Right ventricle myocardium inferior (tissue), 1 donor: Measurements from ENCODE around the gene AKAP12. TPM values are rescaled to one million over a fixed set of nuclear protein-coding genes. Genes with fewer than 3 reads are reported as not detected.
"Not testable (repeated sequence)": the region's sequence is repeated elsewhere in the genome, so short reads cannot be mapped to it uniquely, and the experiment has no call there.

Experiments used
- ATAC-seq: fragments of 200-7000 bp; cut with Tn5 transposase; one replicate; pipeline ENCODE4 v1.9.1; 2020; ENCODE audit warnings: mild to moderate bottlenecking, moderate library complexity
- DNase-seq: peaks from one replicate; pipeline ENCODE4 v3.0.0; 2021; ENCODE audit errors: missing footprints
- intact Hi-C: fragments of 100-400 bp; cut with DNase I; formaldehyde crosslinking; loops from one replicate; pipeline ENCODE4 v1.11.0; 2022
- total RNA-seq: library from RNA; stranded (reverse); fragmentation: NEBNext Ultra II Directional; extraction: Animal tissue kit (Norgen Biotek cat#: 25700); gene quantifications from one replicate; pipeline ENCODE4 v1.2.1, GENCODE V29; 2021
- donor health status: DM: no; HTN: yes; CAD: no; lungs with severe emphysema.

Gene AKAP12
- total RNA-seq, 1 donor from 2014 or later, result 18.1 TPM

GRCh38 chr6:151294561-151295101 is 54.9 kb downstream of the AKAP12 start:
- intact Hi-C loops, result no loop called here
- no peak for ATAC-seq
- DNase-seq, result no peak

DNA sequence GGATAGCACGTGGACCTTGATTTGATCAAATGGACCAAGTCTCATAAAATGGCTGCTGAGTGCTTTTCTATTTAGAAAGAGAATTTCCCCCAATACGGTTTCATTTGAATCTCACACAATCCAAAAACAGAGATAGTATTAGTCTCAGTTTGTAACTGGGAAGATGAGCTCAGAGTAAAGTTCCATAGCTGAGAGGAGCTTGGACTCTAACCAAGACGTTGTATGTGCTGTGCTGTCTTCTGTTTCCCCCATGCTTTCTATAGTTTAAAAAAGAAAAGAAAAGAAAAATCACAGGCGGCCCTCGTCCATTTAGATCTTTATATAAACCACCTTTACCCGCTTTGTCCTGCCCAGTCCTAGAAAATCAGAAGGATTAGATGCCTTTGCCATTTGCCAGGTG is 58.1 kb downstream of the AKAP12 start:
- intact Hi-C loops, result no loop called here
- no peak for ATAC-seq
- DNase-seq, result no peak

DNA sequence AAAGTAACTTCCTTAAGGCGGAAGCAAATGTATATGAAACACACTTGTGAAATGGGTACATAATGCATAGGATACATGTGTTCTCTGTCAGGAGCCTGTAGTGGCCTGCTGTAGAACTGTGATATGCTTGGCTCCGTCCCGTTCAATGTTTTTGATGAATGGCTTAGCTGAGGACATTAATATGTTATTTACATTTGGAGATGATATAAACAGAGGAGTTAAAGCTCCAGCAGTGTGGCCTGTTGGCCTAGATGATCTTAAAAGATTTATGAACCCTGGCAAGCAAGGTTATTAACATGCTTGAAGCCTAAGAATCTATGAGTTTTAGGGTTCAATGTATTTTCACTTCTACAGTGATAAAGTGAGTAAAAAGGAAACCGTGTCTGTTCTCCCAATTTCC is 59.2 kb downstream of the AKAP12 start:
- DNase-seq (no peak), ATAC-seq (no peak)
- intact Hi-C loops, result no loop called here

DNA sequence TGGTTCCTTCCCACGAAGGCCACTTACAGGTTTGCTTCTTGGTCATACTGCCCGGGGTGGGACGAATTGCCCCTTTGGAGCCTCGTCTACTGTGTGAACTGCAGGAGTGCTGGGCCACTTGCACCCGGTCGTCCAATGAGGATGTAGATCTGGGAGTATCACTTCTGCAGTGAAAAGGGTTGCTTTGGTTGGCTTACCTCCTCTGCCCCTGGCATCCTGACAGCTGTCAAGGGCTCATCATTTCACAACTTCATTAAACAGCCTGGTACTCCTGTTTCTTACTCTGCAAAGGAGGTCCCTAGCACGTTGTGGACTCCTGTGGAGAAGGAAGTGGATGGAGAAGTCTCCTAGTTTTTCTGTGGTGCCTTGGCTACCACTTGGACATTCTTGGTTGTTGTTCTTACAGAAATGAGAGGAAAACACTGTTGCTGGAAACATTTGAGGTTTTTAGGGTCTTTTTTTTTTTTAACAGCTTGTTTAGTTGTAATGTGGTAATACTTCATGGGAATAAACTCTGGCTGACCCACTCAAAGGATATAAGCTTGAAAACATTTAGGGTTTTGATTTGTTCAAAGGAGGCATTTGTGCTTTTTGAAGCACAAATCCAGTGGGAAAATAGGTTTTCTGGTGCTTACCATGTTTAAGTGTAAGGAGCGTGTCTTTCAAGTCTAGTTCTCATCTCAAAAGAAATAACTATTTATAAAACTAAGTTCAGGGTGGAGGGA is 60.7 kb downstream of the AKAP12 start:
- DNase-seq (no peak), ATAC-seq (no peak)
- intact Hi-C loops, result no loop called here

GRCh38 chr6:151301547-151301946 is 61.8 kb downstream of the AKAP12 start:
- ATAC-seq (no peak), DNase-seq (no peak)
- intact Hi-C loops, result no loop called here

DNA sequence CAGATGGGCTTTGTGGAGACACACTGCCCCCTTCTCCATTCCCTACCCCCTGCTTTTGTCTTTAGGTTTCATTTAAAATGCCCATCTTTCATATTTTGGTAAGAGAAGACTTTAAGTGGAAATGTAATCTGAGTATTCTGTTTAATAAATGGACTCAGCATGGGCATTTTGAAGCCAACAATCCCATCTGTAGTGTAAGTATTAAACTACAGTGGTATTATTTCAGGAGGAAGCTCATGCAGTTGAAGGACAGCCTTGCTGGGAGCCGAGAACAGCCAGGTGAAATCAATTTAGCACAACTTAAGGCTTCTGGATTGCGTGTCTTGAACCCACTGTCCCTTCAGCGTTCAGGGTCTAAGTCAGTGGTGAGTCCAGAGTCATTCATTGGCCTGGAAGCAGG is 63.5 kb downstream of the AKAP12 start:
- intact Hi-C loops, result no loop called here
- DNase-seq (no peak), ATAC-seq (no peak)

- no peak for ATAC-seq
- intact Hi-C loops, result no loop called here
- no peak for DNase-seq
Observed at GRCh38 chr6:151306269-151306783, 66.6 kb downstream of the AKAP12 start.

GRCh38 chr6:151307501-151307900 is 67.7 kb downstream of the AKAP12 start:
- intact Hi-C loops, result no loop called here
- ATAC-seq (no peak), DNase-seq (no peak)

DNA sequence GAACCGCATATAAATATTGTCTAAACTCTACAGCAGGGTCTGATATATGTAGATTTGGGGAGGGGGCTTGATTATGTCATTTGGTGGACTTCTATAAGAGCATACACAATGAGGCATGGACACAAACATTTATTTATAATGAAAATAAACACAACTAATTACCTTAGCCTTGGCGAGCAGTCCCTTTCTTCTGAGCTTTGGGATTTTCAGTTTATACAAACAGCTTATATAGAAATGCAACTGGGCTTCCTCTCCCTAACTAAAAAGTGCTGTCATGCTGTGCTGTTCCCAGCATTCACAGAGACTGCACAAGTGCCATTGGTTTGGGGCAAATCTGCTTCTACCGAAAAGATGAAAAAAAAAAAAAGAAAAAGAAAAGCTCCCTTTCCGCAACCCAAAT is 69.9 kb downstream of the AKAP12 start:
- DNase-seq (no peak), ATAC-seq (no peak)
- intact Hi-C loops, result no loop called here

- ATAC-seq (no peak), DNase-seq (no peak)
- intact Hi-C loops, result no loop called here
Observed at GRCh38 chr6:151310279-151310678, 70.5 kb downstream of the AKAP12 start.

DNA sequence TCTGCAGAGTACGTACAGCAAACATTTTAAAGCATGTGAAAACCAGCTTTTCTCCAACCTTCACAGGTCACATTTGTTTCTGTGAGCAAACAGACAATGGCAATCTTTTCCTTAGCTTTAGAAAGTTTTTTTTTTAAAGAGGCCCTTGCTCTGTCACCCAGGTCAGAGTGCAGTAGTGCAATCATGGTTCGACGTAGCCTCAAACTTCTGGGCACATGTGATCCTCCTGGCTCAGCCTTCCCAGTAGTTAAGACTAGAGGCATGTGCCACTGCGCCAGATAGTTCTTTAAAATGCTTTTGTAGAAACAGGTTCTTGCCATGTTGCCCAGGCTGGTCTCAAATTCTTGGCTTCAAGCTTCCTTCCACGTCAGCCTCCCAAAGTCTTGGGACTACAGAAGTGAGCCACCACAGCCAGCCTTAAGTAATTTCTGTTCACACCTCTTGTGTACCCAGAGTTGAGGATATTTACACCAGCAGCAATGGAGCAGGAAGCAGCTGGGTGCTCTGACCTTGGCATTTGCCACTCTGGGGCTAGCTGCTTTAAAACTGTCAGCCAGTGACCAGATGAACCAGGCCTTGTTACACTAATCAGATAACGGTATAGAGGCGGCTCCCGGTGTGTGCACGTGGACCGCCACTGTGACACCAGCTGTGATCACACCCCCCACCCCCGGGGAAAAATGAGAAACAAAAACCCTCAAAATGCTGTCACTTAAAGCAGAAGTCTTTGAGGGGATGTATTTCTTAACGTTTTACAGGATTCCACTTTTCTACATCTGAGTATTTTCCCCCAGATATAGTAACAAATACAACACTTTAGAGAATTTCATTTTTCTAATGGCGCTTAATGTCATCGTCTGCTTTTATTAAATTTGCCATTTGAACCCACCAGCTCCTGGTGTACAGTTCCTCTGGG is 71.3 kb downstream of the AKAP12 start:
- ATAC-seq (no peak), DNase-seq (no peak)
- intact Hi-C loops, result no loop called here

GRCh38 chr6:151313066-151313491 is 73.3 kb downstream of the AKAP12 start:
- intact Hi-C loops, result no loop called here
- DNase-seq (no peak), ATAC-seq (no peak)

DNA sequence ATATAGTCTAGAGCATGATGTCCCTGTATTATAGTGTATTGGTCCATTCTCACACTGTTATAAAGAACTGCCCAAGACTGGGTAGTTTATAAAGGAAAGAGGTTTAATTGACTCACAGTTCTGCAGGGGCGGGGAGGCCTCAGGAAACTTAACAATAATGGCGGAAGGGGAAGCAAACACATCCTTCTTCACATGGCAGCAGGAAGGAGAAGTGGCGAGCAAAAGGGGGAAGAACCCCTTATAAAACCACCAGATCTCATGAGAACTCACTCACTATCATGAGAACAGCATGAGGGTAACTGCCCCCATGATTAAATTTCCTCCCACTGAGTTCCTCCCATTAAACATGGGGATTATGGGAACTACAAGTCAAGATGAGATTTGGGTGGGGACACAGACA is 75.9 kb downstream of the AKAP12 start:
- DNase-seq, ATAC-seq, intact Hi-C loops: not testable (repeated sequence)

DNA sequence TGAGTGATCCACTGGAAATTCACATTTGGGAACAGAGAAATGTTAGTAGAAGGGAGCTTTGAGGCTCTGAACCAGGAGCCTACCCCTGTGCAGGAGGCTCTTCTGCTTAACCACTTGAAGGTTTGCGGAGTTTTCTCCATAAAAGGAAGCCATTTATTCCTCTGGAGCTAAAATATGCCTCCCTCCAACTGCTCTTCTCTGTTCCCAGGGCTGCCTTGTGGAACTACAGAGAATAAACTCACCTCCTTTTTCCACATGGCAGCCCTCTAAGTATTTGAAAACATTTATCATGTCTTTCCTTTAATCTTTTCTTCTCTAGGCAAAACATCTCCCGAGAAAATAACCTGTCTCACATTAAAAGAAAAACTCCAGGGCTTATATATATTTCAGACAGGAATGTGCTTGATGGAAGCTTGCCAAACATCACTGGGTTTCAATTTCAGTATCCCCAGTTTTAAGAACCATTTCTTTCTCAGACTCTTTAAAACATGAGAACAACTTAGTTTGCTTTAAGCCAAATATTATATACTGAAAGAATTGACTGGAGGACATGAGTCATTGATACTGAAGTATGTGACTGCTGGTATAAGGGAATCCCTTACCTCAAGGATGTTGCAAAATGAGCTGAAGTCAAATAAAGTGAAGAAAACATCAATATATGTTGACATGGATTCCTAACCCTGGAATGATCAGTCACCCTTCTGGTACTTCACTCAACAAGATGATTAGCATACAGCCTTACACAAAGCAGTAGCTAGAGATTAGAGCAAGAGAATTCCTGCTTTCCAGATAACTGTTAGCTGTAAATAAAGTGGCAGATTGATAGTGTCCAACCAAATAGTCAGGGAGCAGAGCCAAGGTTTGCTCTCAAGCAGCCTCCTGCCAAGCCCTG is 77.6 kb downstream of the AKAP12 start:
- DNase-seq, result no peak
- peak; percentile 57 for ATAC-seq
- intact Hi-C loops, result no loop called here

DNA sequence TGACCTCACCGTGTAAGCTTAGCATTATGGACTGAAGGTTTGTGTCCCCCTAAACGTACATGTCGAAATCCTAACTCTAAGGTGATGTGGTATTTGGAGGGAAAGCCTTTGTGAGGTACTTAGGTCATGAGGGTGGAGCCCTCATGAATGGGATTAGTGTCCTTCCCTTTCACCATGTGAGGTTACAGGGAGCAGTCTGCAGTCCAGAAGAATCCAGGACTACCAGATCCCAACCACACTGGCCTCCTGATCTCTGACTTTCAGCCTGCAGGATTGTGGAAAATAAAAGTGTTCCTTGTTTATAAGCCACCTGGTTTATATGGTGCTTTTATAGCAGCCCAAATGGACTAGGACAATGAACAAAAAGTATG is 78.2 kb downstream of the AKAP12 start:
- DNase-seq (no peak), ATAC-seq (no peak)
- intact Hi-C loops, result no loop called here

DNA sequence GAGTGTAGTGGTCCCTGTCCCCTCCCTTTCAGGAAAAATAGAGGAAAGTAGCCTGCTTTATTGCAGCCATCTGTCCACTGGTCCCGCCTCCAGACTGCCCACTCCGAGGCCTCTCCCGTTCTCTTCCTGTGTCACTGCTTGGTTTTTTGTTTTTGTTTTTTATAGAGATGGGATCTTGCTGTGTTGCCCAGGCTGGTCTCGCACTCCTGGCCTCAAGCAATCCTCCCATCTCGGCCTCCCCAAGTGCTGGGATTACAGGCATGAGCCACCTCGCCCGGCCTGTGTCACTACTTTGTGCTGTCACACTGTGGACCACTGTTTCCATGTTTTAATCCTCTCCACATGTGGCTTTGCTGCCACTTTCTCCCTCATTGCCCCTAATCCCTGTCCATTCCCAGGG is 80.4 kb downstream of the AKAP12 start:
- intact Hi-C loops, result loop anchor here (10.0 kb wide), 1 partner anchor 175 kb away; no protein-coding TSS in a partner anchor
- no peak for ATAC-seq

GRCh38 chr6:151321438-151321837 is 81.7 kb downstream of the AKAP12 start:
- no peak for DNase-seq
- intact Hi-C loops, result loop anchor here (10.0 kb wide), 1 partner anchor 177 kb away; no protein-coding TSS in a partner anchor
- no peak for ATAC-seq

More for the DNA sequence above, 80.4 kb downstream of the AKAP12 start:
- DNase-seq, result no peak

- DNase-seq, result no peak
- ATAC-seq, result no peak
- intact Hi-C loops, result loop anchor here (10.0 kb wide), 1 partner anchor 178 kb away; no protein-coding TSS in a partner anchor
Observed at GRCh38 chr6:151322570-151322969, 82.8 kb downstream of the AKAP12 start.
